ENCODE data around the gene ANKRD37. TPM values are rescaled to one million over a fixed set of nuclear protein-coding genes. Genes with fewer than 3 reads are reported as not detected.

ANKRD37 gene
- total and polyA plus RNA-seq, 2 of the 8 experiments (the other 6 are each of a cell fraction or from before 2014, with no cell fraction given), result 2.8 to 3.4 TPM

- FAIRE-seq, result no peak
- peaks cover 0 to 5% (median 0%) of the 10 kb centered on the region in 4 experiments; a peak in 2 of 7 replicates for H3K4me1 ChIP-seq (replicated peaks in 1 of 4; ENCODE audit: control insufficient read depth in 3 of 4, insufficient read depth in 4 of 4, low read length in 3 of 4)
- H3K9me3 ChIP-seq (ENCODE audit: insufficient read depth in 2 of 2, low read depth in 1 of 2, low read length in 1 of 2), result no peaks in the 10 kb centered on the region
- H3K4ac ChIP-seq (replicated peaks; ENCODE audit: insufficient read length, low read depth, low read length), result no peak overlapping the region
- H3K27ac ChIP-seq (ENCODE audit: low read depth, low read length), result no peak overlapping the region
- no peak overlapping the region for H4K91ac ChIP-seq (replicated peaks; ENCODE audit: insufficient read length, low read length)
- no peak for DNase-seq (ENCODE audit: low read depth in 1 of 2, low spot score in 2 of 2)
- H4K20me1 ChIP-seq (replicated peaks in 1 of 2; ENCODE audit: control insufficient read depth in 1 of 2, insufficient read depth in 2 of 2, low read length in 2 of 2), result no peaks in the 10 kb centered on the region
- H4K8ac ChIP-seq (ENCODE audit: extremely low read depth, insufficient read depth, low read length), result no peak overlapping the region
- H2AK5ac ChIP-seq (ENCODE audit: low read depth, low read length), result no peak overlapping the region
- no peaks in the 10 kb centered on the region for H3K23me2 ChIP-seq (ENCODE audit: low read depth, low read length)
- POLR2A ChIA-PET (ENCODE audit: partially characterized antibody), result interaction anchor here (1.2 kb wide), 1 partner anchor 19 kb away, joined by 4 read pairs; no protein-coding TSS in a partner anchor
- H2AFZ ChIP-seq (ENCODE audit: low read length), result no peak overlapping the region
- no peak overlapping the region for H3K18ac ChIP-seq (ENCODE audit: extremely low read depth, low read length)
- no peak overlapping the region for H2BK15ac ChIP-seq (ENCODE audit: low read length)
- H2BK5ac ChIP-seq (ENCODE audit: low read depth, low read length), result no peak overlapping the region
- no peaks in the 10 kb centered on the region for H3K79me2 ChIP-seq (ENCODE audit: control insufficient read depth in 1 of 2, insufficient read depth in 2 of 2, low read length in 2 of 2)
- H2BK120ac ChIP-seq (replicated peaks; ENCODE audit: low read depth, low read length), result no peak overlapping the region
- no peak overlapping the region for H3K56ac ChIP-seq (replicated peaks; ENCODE audit: insufficient read length, low read depth, low read length)
- peaks cover 0 to 4% (median 0%) of the 10 kb centered on the region in 4 experiments; a peak in 1 of 8 replicates for H3K36me3 ChIP-seq (ENCODE audit: control insufficient read depth in 2 of 4, insufficient read depth in 4 of 4, low read length in 3 of 4)
- no peak overlapping the region for H4K5ac ChIP-seq (ENCODE audit: insufficient read length, low read depth, low read length)
- CTCF ChIA-PET (ENCODE audit: partially characterized antibody), result interaction anchor here (1.0 to 1.3 kb wide), 2 partner anchors 10 to 230 kb away, joined by 3 to 5 read pairs; no protein-coding TSS in a partner anchor
- no peak overlapping the region for H2BK20ac ChIP-seq (ENCODE audit: low read length)
- H3K14ac ChIP-seq (ENCODE audit: insufficient read length), result no peak overlapping the region
- no peak overlapping the region for H3K4me3 ChIP-seq (ENCODE audit: extremely low read depth in 1 of 4, insufficient read depth in 2 of 4, low read depth in 3 of 4, low read length in 4 of 4)
- H3K23ac ChIP-seq (ENCODE audit: insufficient read length), result no peak overlapping the region
- no peak overlapping the region for H3K4me2 ChIP-seq (ENCODE audit: insufficient read depth in 1 of 2, low read depth in 2 of 2, low read length in 2 of 2)
- no peaks in the 10 kb centered on the region for H3K27me3 ChIP-seq (replicated peaks in 1 of 4; ENCODE audit: control insufficient read depth in 3 of 4, extremely low read depth in 1 of 4, insufficient read depth in 3 of 4, low read length in 3 of 4)
- 91% methylated on average over 5 of the region's 5 CpGs; no CpG with 5 or more reads in 1 of the 2 experiments for WGBS, 2 experiments (ENCODE audit: extremely low coverage in 1 of 2, insufficient coverage in 1 of 2, insufficient read length in 1 of 2, insufficient replicate concordance in 2 of 2, low coverage in 1 of 2, low lambda C conversion rate in 2 of 2, missing lambda C conversion rate in 1 of 2)
- no peaks in the 10 kb centered on the region for H3K79me1 ChIP-seq (ENCODE audit: low read depth, low read length)
- no peak overlapping the region for H3K9ac ChIP-seq (replicated peaks in 1 of 4; ENCODE audit: extremely low read depth in 1 of 4, low read depth in 3 of 4, low read length in 3 of 4)
- H2BK12ac ChIP-seq (ENCODE audit: low read depth, low read length), result no peak overlapping the region
- TF ChIP-seq EP300 (IDR thresholded peaks at IDR 0.05; ENCODE audit: borderline replicate concordance in 1 of 2, low read depth in 2 of 2, low read length in 2 of 2) (no peak), CHD2 (IDR thresholded peaks at IDR 0.05; ENCODE audit: low read length) (no peak), HDAC6 (IDR thresholded peaks at IDR 0.05; ENCODE audit: low read depth, low read length) (no peak), GTF2F1 (IDR thresholded peaks at IDR 0.05; ENCODE audit: borderline replicate concordance, low read depth, low read length) (no peak)
These were observed 31.8 kb upstream of the ANKRD37 start for GRCh38 chr4:185364886-185365285.

All from H1 (cell line).